ENCODE results near the gene GDAP2. TPM values are rescaled to one million over a fixed set of nuclear protein-coding genes. Genes with fewer than 3 reads are reported as not detected.
A peak's percentile ranks its signal among the peaks of the same experiment; 100 is the strongest.

Gene GDAP2
- total and polyA plus RNA-seq, 4 donors, result 3.1 to 38.8 (median 18.5) TPM

GRCh38 chr1:117826540-117827078, 102.8 kb downstream of the GDAP2 start:
- Histone ChIP-seq H3K27ac (ENCODE audit: low read depth in 1 of 2, low read length in 2 of 2) (peak overlapping the region in 1 of 2 donors; percentile 31), H3K36me3 (ENCODE audit: control insufficient read depth in 1 of 2, insufficient read depth in 2 of 2, low read length in 1 of 2) (peaks cover 0 to 2% of the 10 kb centered on the region in 2 donors), H3K9me3 (ENCODE audit: control insufficient read depth, low read length) (no peaks in the 10 kb centered on the region), H3K4me1 (ENCODE audit: control insufficient read depth in 1 of 2, insufficient read depth in 2 of 2, low read length in 2 of 2) (peaks cover 7 to 16% of the 10 kb centered on the region in 2 donors), H3K4me3 (ENCODE audit: low read length in 2 of 2) (no peak overlapping the region), H3K27me3 (ENCODE audit: control insufficient read depth in 1 of 2, insufficient read depth in 2 of 2, low read length in 1 of 2) (no peaks in the 10 kb centered on the region)
- 9 to 22% methylated on average over 1 of the region's 1 CpG for WGBS, 2 donors
- DNase-seq (peak; percentile 55 to 74), ATAC-seq (ENCODE audit: low FRiP score) (no peak)
- intact Hi-C loops (cut with DNase I), result no loop called here

GRCh38 chr1:117826119-117826518, 103.3 kb downstream of the GDAP2 start:
- no peaks in the 10 kb centered on the region for H3K27me3 ChIP-seq (ENCODE audit: control insufficient read depth in 1 of 2, insufficient read depth in 2 of 2, low read length in 1 of 2)
- peaks cover 0 to 2% of the 10 kb centered on the region in 2 donors for H3K36me3 ChIP-seq (ENCODE audit: control insufficient read depth in 1 of 2, insufficient read depth in 2 of 2, low read length in 1 of 2)
- H3K9me3 ChIP-seq (ENCODE audit: control insufficient read depth, low read length), result no peaks in the 10 kb centered on the region
- DNase-seq (no peak), ATAC-seq (ENCODE audit: low FRiP score) (no peak)
- no peak overlapping the region for H3K27ac ChIP-seq (ENCODE audit: low read depth in 1 of 2, low read length in 2 of 2)
- WGBS, 2 donors, result 5 to 26% methylated on average over 2 of the region's 2 CpGs
- no peak overlapping the region for H3K4me3 ChIP-seq (ENCODE audit: low read length in 2 of 2)
- H3K4me1 ChIP-seq (ENCODE audit: control insufficient read depth in 1 of 2, insufficient read depth in 2 of 2, low read length in 2 of 2), result peaks cover 7 to 16% of the 10 kb centered on the region in 2 donors
- intact Hi-C loops (cut with DNase I), result no loop called here

GRCh38 chr1:117825414-117825813, 104.0 kb downstream of the GDAP2 start:
- Histone ChIP-seq H3K27me3 (ENCODE audit: control insufficient read depth in 1 of 2, insufficient read depth in 2 of 2, low read length in 1 of 2) (no peaks in the 10 kb centered on the region), H3K4me1 (ENCODE audit: control insufficient read depth in 1 of 2, insufficient read depth in 2 of 2, low read length in 2 of 2) (peaks cover 7 to 16% of the 10 kb centered on the region in 2 donors), H3K27ac (ENCODE audit: low read depth in 1 of 2, low read length in 2 of 2) (peak overlapping the region in 1 of 2 donors; percentile 39), H3K9me3 (ENCODE audit: control insufficient read depth, low read length) (no peaks in the 10 kb centered on the region), H3K4me3 (ENCODE audit: low read length in 2 of 2) (no peak overlapping the region), H3K36me3 (ENCODE audit: control insufficient read depth in 1 of 2, insufficient read depth in 2 of 2, low read length in 1 of 2) (peaks cover 0 to 2% of the 10 kb centered on the region in 2 donors)
- no peak for ATAC-seq (ENCODE audit: low FRiP score)
- peak in 1 of 2 donors; percentile 65 for DNase-seq
- intact Hi-C loops (cut with DNase I), result no loop called here
- WGBS, 2 donors, result 41 to 47% methylated on average over 2 of the region's 2 CpGs

- ATAC-seq (ENCODE audit: low FRiP score), result no peak
Measured at GRCh38 chr1:117824616-117825015, 104.8 kb downstream of the GDAP2 start.

GRCh38 chr1:117821774-117822482, 107.5 kb downstream of the GDAP2 start:
- DNase-seq, result peak in 1 of 2 donors; percentile 59
- Histone ChIP-seq H3K27ac (ENCODE audit: low read depth in 1 of 2, low read length in 2 of 2) (peak overlapping the region; percentile 41 to 45), H3K4me1 (ENCODE audit: control insufficient read depth in 1 of 2, insufficient read depth in 2 of 2, low read length in 2 of 2) (peaks cover 7 to 12% of the 10 kb centered on the region in 2 donors), H3K9me3 (ENCODE audit: control insufficient read depth, low read length) (no peaks in the 10 kb centered on the region), H3K4me3 (ENCODE audit: low read length in 2 of 2) (no peak overlapping the region), H3K36me3 (ENCODE audit: control insufficient read depth in 1 of 2, insufficient read depth in 2 of 2, low read length in 1 of 2) (peaks cover 0 to 2% of the 10 kb centered on the region in 2 donors), H3K27me3 (ENCODE audit: control insufficient read depth in 1 of 2, insufficient read depth in 2 of 2, low read length in 1 of 2) (no peaks in the 10 kb centered on the region)
- peak; percentile 47 for ATAC-seq (ENCODE audit: low FRiP score)
- intact Hi-C loops (cut with DNase I), result no loop called here
- WGBS, 2 donors, result 31 to 34% methylated on average over 3 of the region's 3 CpGs

More at GRCh38 chr1:117824616-117825015, 104.8 kb downstream of the GDAP2 start:
- intact Hi-C loops (cut with DNase I), result no loop called here
- Histone ChIP-seq H3K27me3 (ENCODE audit: control insufficient read depth in 1 of 2, insufficient read depth in 2 of 2, low read length in 1 of 2) (no peaks in the 10 kb centered on the region), H3K4me1 (ENCODE audit: control insufficient read depth in 1 of 2, insufficient read depth in 2 of 2, low read length in 2 of 2) (peaks cover 7 to 16% of the 10 kb centered on the region in 2 donors), H3K36me3 (ENCODE audit: control insufficient read depth in 1 of 2, insufficient read depth in 2 of 2, low read length in 1 of 2) (peaks cover 0 to 2% of the 10 kb centered on the region in 2 donors), H3K27ac (ENCODE audit: low read depth in 1 of 2, low read length in 2 of 2) (peak overlapping the region in 1 of 2 donors; percentile 29), H3K9me3 (ENCODE audit: control insufficient read depth, low read length) (no peaks in the 10 kb centered on the region), H3K4me3 (ENCODE audit: low read length in 2 of 2) (no peak overlapping the region)
- DNase-seq, result no peak
- 7 to 14% methylated on average over 1 of the region's 1 CpG for whole genome bisulfite sequencing, 2 donors

- WGBS, 2 donors, result 4 to 10% methylated on average over 5 of the region's 5 CpGs
- Histone ChIP-seq H3K36me3 (ENCODE audit: control insufficient read depth in 1 of 2, insufficient read depth in 2 of 2, low read length in 1 of 2) (peaks cover 0 to 2% of the 10 kb centered on the region in 2 donors), H3K9me3 (ENCODE audit: control insufficient read depth, low read length) (no peaks in the 10 kb centered on the region), H3K27ac (ENCODE audit: low read depth in 1 of 2, low read length in 2 of 2) (peak overlapping the region in 1 of 2 donors; percentile 41), H3K4me1 (ENCODE audit: control insufficient read depth in 1 of 2, insufficient read depth in 2 of 2, low read length in 2 of 2) (peaks cover 7 to 9% of the 10 kb centered on the region in 2 donors), H3K27me3 (ENCODE audit: control insufficient read depth in 1 of 2, insufficient read depth in 2 of 2, low read length in 1 of 2) (no peaks in the 10 kb centered on the region), H3K4me3 (ENCODE audit: low read length in 2 of 2) (no peak overlapping the region)
- intact Hi-C loops (cut with DNase I), result no loop called here
- ATAC-seq (ENCODE audit: low FRiP score) (peak; percentile 5), DNase-seq (no peak)
Measured at GRCh38 chr1:117821382-117821755, 108.1 kb downstream of the GDAP2 start.

- Histone ChIP-seq H3K4me1 (ENCODE audit: control insufficient read depth in 1 of 2, insufficient read depth in 2 of 2, low read length in 2 of 2) (peaks cover 7% of the 10 kb centered on the region in 2 donors), H3K27ac (ENCODE audit: low read depth in 1 of 2, low read length in 2 of 2) (peak overlapping the region in 1 of 2 donors; percentile 41), H3K27me3 (ENCODE audit: control insufficient read depth in 1 of 2, insufficient read depth in 2 of 2, low read length in 1 of 2) (no peaks in the 10 kb centered on the region), H3K4me3 (ENCODE audit: low read length in 2 of 2) (no peak overlapping the region), H3K36me3 (ENCODE audit: control insufficient read depth in 1 of 2, insufficient read depth in 2 of 2, low read length in 1 of 2) (peaks cover 0 to 2% of the 10 kb centered on the region in 2 donors), H3K9me3 (ENCODE audit: control insufficient read depth, low read length) (no peaks in the 10 kb centered on the region)
- ATAC-seq (ENCODE audit: low FRiP score), result no peak
- intact Hi-C loops (cut with DNase I), result no loop called here
- 71 to 86% methylated on average over 7 of the region's 7 CpGs for WGBS, 2 donors
- DNase-seq, result no peak
Measured at GRCh38 chr1:117820694-117821381, 108.6 kb downstream of the GDAP2 start.

GRCh38 chr1:117820096-117820495, 109.3 kb downstream of the GDAP2 start:
- Histone ChIP-seq H3K27ac (ENCODE audit: low read depth in 1 of 2, low read length in 2 of 2) (peak overlapping the region in 1 of 2 donors; percentile 2), H3K36me3 (ENCODE audit: control insufficient read depth in 1 of 2, insufficient read depth in 2 of 2, low read length in 1 of 2) (no peaks in the 10 kb centered on the region), H3K27me3 (ENCODE audit: control insufficient read depth in 1 of 2, insufficient read depth in 2 of 2, low read length in 1 of 2) (no peaks in the 10 kb centered on the region), H3K4me3 (ENCODE audit: low read length in 2 of 2) (no peak overlapping the region), H3K4me1 (ENCODE audit: control insufficient read depth in 1 of 2, insufficient read depth in 2 of 2, low read length in 2 of 2) (peaks cover 2 to 7% of the 10 kb centered on the region in 2 donors), H3K9me3 (ENCODE audit: control insufficient read depth, low read length) (no peaks in the 10 kb centered on the region)
- WGBS, 2 donors, result 12 to 15% methylated on average over 2 of the region's 2 CpGs
- no peak for DNase-seq
- intact Hi-C loops (cut with DNase I), result no loop called here
- ATAC-seq (ENCODE audit: low FRiP score), result no peak

All from aorta (tissue), 5 donors.